Breast epithelium (tissue), 3 donors: ENCODE data around the gene SACS.

Experiments
- CTCF ChIP-seq, 3 donors: fragments of 450-650 bp; IDR thresholded peaks; one replicate each; pipeline ENCODE4 v1.5.1; 2016 to 2017; ENCODE audit warnings: antibody characterized with exemption in 3 of 3, mild to moderate bottlenecking in 3 of 3, moderate library complexity in 3 of 3
- POLR2A ChIP-seq: fragments of 450-650 bp; IDR thresholded peaks from one replicate; pipeline ENCODE4 v1.6.1; 2016; ENCODE audit warnings: antibody characterized with exemption, mild to moderate bottlenecking, moderate library complexity

GRCh38 chr13:23477101-23477500 lies 43.6 kb upstream of the SACS start:
- TF ChIP-seq CTCF (IDR thresholded peaks at IDR 0.05) (no peak), POLR2A (no peak)
